Measurements from ENCODE around the gene LRBA. TPM values are rescaled to one million over a fixed set of nuclear protein-coding genes. Genes with fewer than 3 reads are reported as not detected.
"Not testable (repeated sequence)": the region's sequence is repeated elsewhere in the genome, so short reads cannot be mapped to it uniquely, and the experiment has no call there.

LRBA gene
- total RNA-seq, 1 experiment from 2014 or later = 39.4 TPM

- DNase-seq (ENCODE audit: low read depth) = not testable (repeated sequence)
These were observed 507.4 kb downstream of the LRBA start for GRCh38 chr4:150507656-150508055.

GRCh38 chr4:150501983-150502382, 513.1 kb downstream of the LRBA start:
- no peak for DNase-seq (ENCODE audit: low read depth)

GRCh38 chr4:150501009-150501727, 513.9 kb downstream of the LRBA start:
- peak; percentile 87 for DNase-seq (ENCODE audit: low read depth)

GRCh38 chr4:150497612-150498011, 517.5 kb downstream of the LRBA start:
- DNase-seq (ENCODE audit: low read depth) = no peak

- no peak for DNase-seq (ENCODE audit: low read depth)
These were observed 519.5 kb downstream of the LRBA start for GRCh38 chr4:150495550-150495949.

GRCh38 chr4:150493851-150494250, 521.2 kb downstream of the LRBA start:
- DNase-seq (ENCODE audit: low read depth) = peak; percentile 11

DNA sequence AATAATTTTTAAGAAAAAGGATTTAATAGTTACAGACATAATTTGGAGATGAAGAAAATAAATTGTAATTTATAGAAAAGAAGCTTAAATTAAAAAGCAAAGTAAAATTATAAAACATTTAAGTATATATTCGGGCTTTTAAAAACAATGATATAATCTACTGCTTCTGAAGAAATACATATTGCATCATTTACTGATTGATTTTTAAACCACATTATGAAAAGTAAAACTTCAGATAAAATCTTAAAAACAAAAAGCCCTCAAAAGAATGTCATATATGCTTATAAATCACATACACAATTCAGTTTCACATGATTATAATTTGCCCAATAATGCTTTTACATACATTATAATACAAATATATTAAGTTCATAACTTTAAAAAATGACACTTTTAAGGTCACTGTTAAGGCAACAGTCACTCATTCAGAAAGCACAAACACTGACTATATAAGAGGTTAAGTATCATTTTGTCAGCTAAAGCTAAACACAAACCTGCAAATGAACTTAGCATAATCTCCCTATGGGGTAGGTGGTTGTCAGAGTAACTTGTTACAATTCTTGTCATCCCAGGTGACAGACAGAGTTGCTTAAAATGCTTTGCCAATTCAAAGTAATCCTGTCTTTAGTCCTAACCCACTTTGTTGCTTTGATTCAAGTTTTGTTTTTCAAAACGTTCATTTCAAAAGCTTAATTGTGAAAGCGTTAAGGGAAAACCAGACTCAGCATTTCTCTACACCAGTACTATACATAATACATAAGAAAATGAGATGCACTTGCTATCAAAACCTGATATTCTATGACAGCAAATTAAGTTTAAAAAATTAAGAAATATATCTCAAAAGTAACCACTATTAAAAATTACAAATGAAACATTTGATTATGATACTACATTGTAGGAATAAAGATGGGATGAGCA, 523.7 kb downstream of the LRBA start:
- no peak for DNase-seq (ENCODE audit: low read depth)

DNA sequence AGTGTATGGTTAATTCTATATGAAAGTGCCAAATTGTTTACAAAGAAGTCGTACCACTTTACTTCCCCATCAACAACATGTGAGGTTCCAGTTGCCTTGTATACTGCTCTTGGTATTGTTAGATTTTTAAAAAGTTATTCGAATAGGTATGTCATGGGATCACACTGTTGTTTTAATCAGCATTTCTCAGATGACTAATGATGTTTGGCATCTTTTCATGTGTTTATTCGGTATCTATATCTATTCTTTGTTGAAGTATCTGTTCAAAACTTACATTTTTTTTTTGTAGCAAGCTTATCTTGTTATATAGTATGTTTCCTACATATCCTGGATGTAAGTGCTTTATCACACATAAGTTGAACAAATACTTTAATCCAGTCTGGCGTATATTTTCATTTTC, 532.5 kb downstream of the LRBA start:
- no peak for DNase-seq (ENCODE audit: low read depth)

- no peak for DNase-seq (ENCODE audit: low read depth)
These were observed 535.4 kb downstream of the LRBA start for GRCh38 chr4:150479657-150480056.

GRCh38 chr4:150477869-150478268, 537.2 kb downstream of the LRBA start:
- DNase-seq (ENCODE audit: low read depth) = no peak

- no peak for DNase-seq (ENCODE audit: low read depth)
These were observed 538.3 kb downstream of the LRBA start for GRCh38 chr4:150476776-150477175.

- no peak for DNase-seq (ENCODE audit: low read depth)
These were observed 539.3 kb downstream of the LRBA start for GRCh38 chr4:150475763-150476162.

DNA sequence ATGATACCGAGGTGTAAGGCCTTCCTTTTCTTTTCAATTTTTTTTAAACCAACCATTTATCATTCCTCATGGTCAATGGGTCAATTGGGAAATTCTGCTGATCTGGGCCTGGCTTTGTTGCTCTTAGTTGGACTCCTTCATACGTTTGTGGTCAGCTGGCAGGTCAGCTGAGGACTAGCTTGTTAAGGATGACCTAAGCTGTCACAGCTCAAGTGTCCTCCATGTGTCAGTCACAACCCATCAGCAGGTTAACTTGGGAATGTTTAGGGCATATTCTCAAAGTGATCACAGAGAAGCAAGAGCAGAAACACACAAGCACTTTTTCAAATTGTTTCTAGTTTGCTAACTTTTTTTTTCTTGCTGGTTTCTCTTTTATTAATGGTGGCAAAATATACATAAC, 550.6 kb downstream of the LRBA start:
- no peak for DNase-seq (ENCODE audit: low read depth)

DNA sequence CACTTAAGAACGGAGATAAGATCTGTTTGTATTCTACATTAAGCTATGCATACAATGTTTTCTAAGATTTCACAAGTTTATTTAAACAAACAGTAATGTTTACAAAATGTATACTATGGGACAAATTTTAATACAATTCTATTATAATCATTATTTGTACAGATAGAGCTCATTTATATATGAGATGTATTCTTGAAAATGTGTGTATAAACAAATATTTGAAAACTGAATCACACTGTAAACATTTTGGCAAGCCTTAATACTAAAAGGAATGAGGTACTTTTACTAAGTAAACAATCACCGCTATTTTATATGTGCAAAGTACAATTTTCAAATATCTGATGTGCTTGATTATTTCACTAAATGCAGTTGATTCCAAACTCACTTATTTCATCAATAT, 552.3 kb downstream of the LRBA start:
- DNase-seq (ENCODE audit: low read depth) = peak; percentile 13

DNA sequence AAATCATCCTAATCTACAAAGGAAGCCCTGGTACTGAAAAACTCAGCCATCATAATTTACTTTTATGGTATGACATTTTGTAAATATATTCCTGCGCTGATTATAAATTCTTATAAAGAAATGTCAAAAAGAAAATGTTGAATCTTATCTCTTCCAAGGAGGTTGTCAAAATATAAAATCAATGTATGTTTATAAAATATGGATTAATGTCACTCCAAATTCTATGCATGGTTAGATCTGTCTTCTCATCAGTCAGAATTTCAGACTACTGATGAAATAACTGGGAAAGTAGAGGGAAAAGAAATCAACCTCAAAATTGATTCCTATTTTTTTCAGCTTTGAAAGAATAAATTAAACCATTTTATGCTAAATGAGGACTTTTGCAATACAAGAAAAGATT, 553.1 kb downstream of the LRBA start:
- DNase-seq (ENCODE audit: low read depth) = no peak

- DNase-seq (ENCODE audit: low read depth) = peak; percentile 63
These were observed 557.3 kb downstream of the LRBA start for GRCh38 chr4:150457802-150458201.

DNA sequence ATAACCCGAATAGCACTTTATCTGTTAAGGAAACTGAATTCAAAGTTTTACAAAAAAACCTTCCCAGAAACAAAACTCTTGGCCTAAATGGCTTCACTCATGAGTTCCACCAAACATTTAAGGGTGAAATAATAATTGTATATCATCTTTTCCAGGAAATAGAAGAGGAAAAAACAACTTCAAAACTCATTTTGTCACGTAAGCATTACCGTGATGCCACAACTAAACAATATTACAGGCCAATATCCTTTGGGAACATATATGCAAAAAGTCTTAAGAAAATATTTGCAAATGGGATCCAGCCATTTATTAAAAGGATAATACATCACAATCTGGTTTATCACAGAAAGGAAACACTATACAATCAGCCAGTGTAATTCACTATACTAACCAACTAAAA, 563.2 kb downstream of the LRBA start:
- DNase-seq (ENCODE audit: low read depth) = no peak

DNA sequence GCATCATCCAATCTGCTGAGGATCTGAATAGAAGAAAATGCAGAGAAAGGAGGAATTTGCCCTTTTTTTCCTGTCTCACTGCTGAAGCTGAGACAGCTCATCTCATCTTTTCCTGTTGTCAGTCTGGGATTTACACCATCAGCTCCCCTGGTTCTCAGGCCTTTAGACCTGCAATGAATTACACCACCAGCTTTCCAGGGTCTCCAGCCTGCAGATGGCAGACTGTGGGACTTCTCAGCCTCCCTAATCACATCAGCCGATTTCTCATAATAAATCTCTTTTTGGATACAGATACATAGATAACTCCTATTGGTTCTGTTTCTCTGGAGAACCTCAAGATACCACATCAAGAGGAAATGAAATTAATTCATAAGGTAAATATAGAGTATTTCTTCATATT, 567.7 kb downstream of the LRBA start:
- DNase-seq (ENCODE audit: low read depth) = no peak

DNA sequence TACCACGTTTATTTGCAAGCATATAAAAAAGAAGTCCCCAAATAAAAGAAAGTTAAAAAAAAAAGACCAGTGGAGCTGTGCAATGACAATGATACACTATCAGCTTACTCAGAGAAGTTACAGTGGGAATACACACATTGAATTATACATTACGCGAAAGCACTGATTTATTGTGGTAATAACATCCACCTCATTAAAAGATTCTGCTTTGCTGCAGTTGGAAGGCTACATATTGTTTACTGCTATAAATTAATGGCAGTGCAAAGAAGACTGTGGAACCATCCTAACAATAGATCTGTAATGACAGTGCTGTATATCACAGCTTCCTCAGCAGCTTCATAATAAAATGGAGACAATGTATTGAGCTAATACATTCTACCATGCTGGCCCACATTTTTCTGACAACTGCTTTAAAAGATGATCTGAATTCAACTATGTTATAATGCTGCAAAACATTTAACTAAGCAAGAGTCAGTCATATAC, 575.6 kb downstream of the LRBA start:
- DNase-seq (ENCODE audit: low read depth) = no peak

GRCh38 chr4:150436598-150437370, 578.3 kb downstream of the LRBA start:
- peak; percentile 11 for DNase-seq (ENCODE audit: low read depth)

GRCh38 chr4:150431221-150431620, 583.9 kb downstream of the LRBA start:
- DNase-seq (ENCODE audit: low read depth) = no peak

DNA sequence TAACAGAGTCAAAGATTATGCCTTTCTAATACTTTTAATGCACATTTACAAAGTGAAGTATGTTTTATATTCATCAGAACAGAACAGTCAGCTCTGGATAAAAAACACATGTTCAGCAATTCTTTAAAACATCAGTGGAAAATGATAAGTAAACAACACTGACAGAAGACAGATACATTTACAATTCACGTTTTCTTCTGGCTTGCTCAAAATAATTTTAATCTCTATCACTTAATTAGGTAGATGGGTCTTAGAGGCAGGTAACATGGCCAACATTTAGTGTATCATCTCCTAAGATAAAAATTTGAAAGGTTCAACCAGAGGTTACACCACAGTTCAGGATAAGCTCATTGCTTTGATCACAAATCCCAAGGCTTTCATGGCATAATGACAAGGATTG, 589.9 kb downstream of the LRBA start:
- DNase-seq (ENCODE audit: low read depth) = no peak
